Mesendoderm (in vitro differentiated cells): ENCODE data around the gene KCNK3.
A peak's percentile ranks its signal among the peaks of the same experiment; 100 is the strongest.
"Not testable (repeated sequence)": the region's sequence is repeated elsewhere in the genome, so short reads cannot be mapped to it uniquely, and the experiment has no call there.

Experiments
- DNase-seq: peaks from one replicate; pipeline ENCODE4 v3.0.0; 2013
- H2AK5ac ChIP-seq: 2 replicates; pipeline ENCODE4 v1.6.1; 2013; ENCODE audit warnings: low read length, inconsistent platforms
- H2BK120ac ChIP-seq: 2 replicates; pipeline ENCODE4 v1.6.1; 2013; ENCODE audit warnings: low read depth, mild to moderate bottlenecking, low read length, moderate library complexity, mixed read lengths
- H2BK15ac ChIP-seq: replicated peaks from 2 replicates; pipeline ENCODE4 v1.6.1; 2013; ENCODE audit warnings: low read depth, mild to moderate bottlenecking, moderate library complexity
- H2BK5ac ChIP-seq: 2 replicates; pipeline ENCODE4 v1.6.1; 2013; ENCODE audit warnings: low read length, inconsistent platforms
- H3K18ac ChIP-seq: 2 replicates; pipeline ENCODE4 v1.6.1; 2013; ENCODE audit warnings: mild to moderate bottlenecking, low read length, mixed read lengths
- H3K23ac ChIP-seq: one replicate; pipeline ENCODE4 v1.6.1; 2013; ENCODE audit warnings: low read length
- H3K27ac ChIP-seq: 2 replicates; pipeline ENCODE4 v1.5.1; 2013; ENCODE audit warnings: low read depth, mild to moderate bottlenecking, inconsistent platforms, low read length, moderate library complexity
- H3K27me3 ChIP-seq: 2 replicates; pipeline ENCODE4 v1.6.1; 2013; ENCODE audit warnings: low read length, control low read depth, mild to moderate bottlenecking, inconsistent platforms; ENCODE audit not compliant: insufficient read depth, poor library complexity
- H3K36me3 ChIP-seq: 2 replicates; pipeline ENCODE4 v1.6.1; 2013; ENCODE audit warnings: low read length, inconsistent platforms; ENCODE audit not compliant: control insufficient read depth, insufficient read depth
- H3K4ac ChIP-seq: one replicate; pipeline ENCODE4 v1.6.1; 2013; ENCODE audit warnings: low read depth, mild to moderate bottlenecking, low read length, moderate library complexity
- H3K4me1 ChIP-seq: 2 replicates; pipeline ENCODE4 v1.6.1; 2013; ENCODE audit warnings: low read depth, low read length, inconsistent platforms; ENCODE audit not compliant: control insufficient read depth
- H3K4me2 ChIP-seq: 2 replicates; pipeline ENCODE4 v1.6.1; 2013; ENCODE audit warnings: low read length
- H3K4me3 ChIP-seq: 2 replicates; pipeline ENCODE4 v1.5.1; 2013; ENCODE audit warnings: mild to moderate bottlenecking, low read length
- H3K56ac ChIP-seq: one replicate; pipeline ENCODE4 v1.6.1; 2013; ENCODE audit warnings: low read length
- H3K79me1 ChIP-seq: 2 replicates; pipeline ENCODE4 v1.6.1; 2013; ENCODE audit warnings: low read length, inconsistent platforms
- H3K79me2 ChIP-seq: 2 replicates; pipeline ENCODE4 v1.6.1; 2013; ENCODE audit warnings: mild to moderate bottlenecking, low read length; ENCODE audit not compliant: control insufficient read depth, insufficient read depth
- H3K9ac ChIP-seq: 2 replicates; pipeline ENCODE4 v1.6.1; 2013; ENCODE audit warnings: low read length, inconsistent platforms
- H4K5ac ChIP-seq: one replicate; pipeline ENCODE4 v1.6.1; 2013; ENCODE audit warnings: low read length
- H4K8ac ChIP-seq: one replicate; pipeline ENCODE4 v1.6.1; 2013; ENCODE audit warnings: low read depth, mild to moderate bottlenecking, control low read depth, low read length, moderate library complexity
- WGBS: extraction: QIAGEN DNeasy Blood & Tissue Kit; methylation state at CpG from one replicate; pipeline ENCODE4 v1.1.7; 2013; ENCODE audit warnings: low lambda C conversion rate, missing lambda C conversion rate; ENCODE audit not compliant: insufficient coverage; ENCODE audit errors: extremely low coverage; 5-methylcytosine and 5-hydroxymethylcytosine counted together

KCNK3 gene

DNA sequence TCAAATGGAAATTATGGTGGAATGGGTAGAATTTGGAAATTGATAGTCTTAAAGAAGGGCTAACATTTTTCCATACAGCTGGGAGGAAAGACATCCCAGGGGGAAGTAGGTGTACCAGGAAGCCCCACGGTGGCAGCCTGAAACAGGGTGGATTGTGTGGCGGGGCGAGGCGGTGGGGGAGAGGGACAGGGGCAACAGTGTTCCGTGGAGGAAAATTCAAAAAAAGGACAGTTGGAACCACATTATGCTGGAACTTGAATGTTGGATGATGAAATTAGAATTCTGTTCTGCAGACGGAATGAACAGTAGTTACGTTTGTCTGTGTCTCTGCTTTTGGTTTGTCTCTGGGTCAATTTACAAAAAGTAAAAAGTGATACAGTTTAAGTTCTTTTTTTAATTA is 40.7 kb upstream of the KCNK3 start:
- H3K4me3 ChIP-seq = no peak overlapping the region
- no peak overlapping the region for H3K4me2 ChIP-seq
- WGBS = no CpG with 5 or more reads among the region's 7 CpGs
- H3K9ac ChIP-seq = no peak overlapping the region
- H3K36me3 ChIP-seq = no peaks in the 10 kb centered on the region
- H4K5ac ChIP-seq = no peak overlapping the region
- no peak overlapping the region for H2BK120ac ChIP-seq
- H3K79me1 ChIP-seq = no peaks in the 10 kb centered on the region
- peaks cover 2% of the 10 kb centered on the region for H3K4me1 ChIP-seq
- H3K23ac ChIP-seq = no peak overlapping the region
- H3K79me2 ChIP-seq = no peaks in the 10 kb centered on the region
- DNase-seq = no peak
- H2AK5ac ChIP-seq = no peak overlapping the region
- H3K27me3 ChIP-seq = no peaks in the 10 kb centered on the region
- no peak overlapping the region for H3K56ac ChIP-seq
- H2BK15ac ChIP-seq = no peak overlapping the region
- H2BK5ac ChIP-seq = no peak overlapping the region
- no peak overlapping the region for H3K18ac ChIP-seq
- no peak overlapping the region for H4K8ac ChIP-seq
- no peak overlapping the region for H3K4ac ChIP-seq
- H3K27ac ChIP-seq = no peak overlapping the region

DNA sequence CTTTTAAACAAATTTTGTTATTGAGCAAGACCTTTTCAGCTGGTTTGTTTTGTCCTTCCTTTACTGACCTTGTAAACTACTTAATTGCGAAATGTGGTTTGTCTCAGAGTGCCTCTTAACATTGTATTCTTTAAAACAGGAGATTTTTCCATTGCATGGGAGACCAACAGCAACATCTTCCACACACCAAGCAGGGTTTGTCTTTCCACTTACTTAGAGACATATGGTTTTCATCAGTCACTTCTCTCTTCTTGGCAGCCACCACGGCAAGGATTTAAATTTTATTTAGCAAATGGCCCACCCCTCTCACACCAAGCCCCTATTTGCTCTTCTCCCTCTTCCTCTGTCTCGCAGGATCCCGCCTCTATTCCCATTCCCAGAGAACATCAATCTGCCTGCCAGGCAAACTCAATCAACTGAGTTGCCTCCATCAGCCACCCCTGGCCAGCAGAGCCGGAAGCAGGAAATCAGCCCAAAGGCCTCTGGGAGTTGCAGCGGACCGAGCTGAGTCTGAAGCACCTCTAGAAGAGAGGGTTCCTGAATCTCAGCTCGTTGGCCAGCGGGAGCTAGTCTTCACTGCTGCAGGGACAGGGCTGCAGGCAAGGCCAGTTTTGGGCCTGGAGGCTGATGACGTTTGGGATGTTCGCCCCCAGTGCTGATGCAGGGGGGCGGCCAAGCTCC is 40.0 kb upstream of the KCNK3 start:
- Histone ChIP-seq H3K18ac (no peak overlapping the region), H3K27me3 (no peaks in the 10 kb centered on the region), H4K5ac (no peak overlapping the region), H3K4me3 (no peak overlapping the region), H3K23ac (no peak overlapping the region), H3K4me1 (peaks cover 2% of the 10 kb centered on the region), H2BK15ac (no peak overlapping the region), H4K8ac (no peak overlapping the region), H3K56ac (no peak overlapping the region), H2BK120ac (no peak overlapping the region), H3K4me2 (no peak overlapping the region), H3K27ac (no peak overlapping the region), H2AK5ac (no peak overlapping the region), H3K79me2 (no peaks in the 10 kb centered on the region), H3K9ac (no peak overlapping the region), H3K4ac (no peak overlapping the region), H2BK5ac (no peak overlapping the region), H3K36me3 (no peaks in the 10 kb centered on the region), H3K79me1 (no peaks in the 10 kb centered on the region)
- DNase-seq = no peak
- no CpG with 5 or more reads among the region's 12 CpGs for WGBS

DNA sequence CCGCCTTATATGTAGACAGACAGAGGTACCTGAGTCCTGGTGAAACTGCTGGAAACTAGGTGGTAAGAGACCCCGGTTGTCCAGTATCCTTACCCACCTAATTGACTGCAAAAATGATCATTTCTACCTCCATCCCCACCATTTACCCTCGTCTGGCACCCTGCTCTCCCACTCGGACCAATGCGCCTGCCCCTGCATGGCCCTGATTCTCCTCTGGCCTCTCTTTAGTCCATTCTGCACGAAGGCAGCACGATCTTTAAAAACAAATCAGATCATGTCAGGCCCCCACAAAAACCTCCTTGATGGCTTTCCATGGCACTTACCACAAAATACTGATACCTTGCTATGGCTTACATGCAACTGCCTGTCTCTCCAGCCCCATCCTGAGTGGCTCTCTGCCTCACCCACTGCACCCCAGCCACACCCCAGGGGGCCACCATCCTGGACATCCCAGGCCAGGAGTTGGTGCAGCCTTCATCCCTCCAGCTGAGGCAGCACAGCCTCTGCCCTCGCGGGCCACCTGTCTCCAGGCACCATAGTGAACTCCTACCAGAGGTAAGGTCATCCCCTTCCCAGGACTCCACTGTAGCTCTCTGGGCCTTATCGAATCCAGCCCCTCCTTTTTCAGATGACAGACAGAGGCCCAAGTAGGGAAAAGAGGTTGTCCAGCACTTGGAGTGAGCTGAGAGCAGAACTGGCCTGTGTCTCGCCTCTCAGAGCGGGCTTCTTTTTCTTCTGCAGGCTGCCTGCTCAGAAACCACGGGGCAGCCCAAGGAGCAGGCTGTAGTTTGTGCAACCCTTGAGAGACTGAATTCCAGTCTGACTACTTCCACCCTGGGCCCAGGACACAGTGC is 39.1 kb upstream of the KCNK3 start:
- Histone ChIP-seq H3K18ac (no peak overlapping the region), H3K27me3 (no peaks in the 10 kb centered on the region), H3K56ac (no peak overlapping the region), H3K36me3 (no peaks in the 10 kb centered on the region), H3K4me1 (peaks cover 2% of the 10 kb centered on the region), H4K5ac (no peak overlapping the region), H3K27ac (no peak overlapping the region), H4K8ac (no peak overlapping the region), H2AK5ac (peak overlapping the region; percentile 71), H3K9ac (no peak overlapping the region), H3K4ac (no peak overlapping the region), H3K4me2 (no peak overlapping the region), H3K23ac (no peak overlapping the region), H3K4me3 (no peak overlapping the region), H2BK120ac (no peak overlapping the region), H3K79me1 (no peaks in the 10 kb centered on the region), H3K79me2 (no peaks in the 10 kb centered on the region), H2BK15ac (no peak overlapping the region), H2BK5ac (no peak overlapping the region)
- DNase-seq = no peak
- WGBS = no CpG with 5 or more reads among the region's 13 CpGs

DNA sequence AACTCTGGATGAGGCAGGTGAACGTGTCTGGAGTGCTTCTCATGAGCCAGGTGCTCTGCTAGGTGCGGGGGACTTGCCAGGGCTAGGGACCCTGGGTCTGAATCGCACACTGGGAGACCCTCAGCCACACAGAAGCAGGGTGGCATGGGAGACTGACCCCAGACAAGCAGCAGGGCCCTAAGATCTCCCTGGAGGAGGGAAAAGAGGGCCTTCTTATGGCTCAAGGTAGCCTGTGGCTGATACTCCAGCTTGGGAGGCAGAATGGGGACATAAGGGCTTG is 38.5 kb upstream of the KCNK3 start:
- H2BK120ac ChIP-seq = no peak overlapping the region
- no peak overlapping the region for H3K18ac ChIP-seq
- H3K27ac ChIP-seq = no peak overlapping the region
- no peaks in the 10 kb centered on the region for H3K36me3 ChIP-seq
- H3K4me2 ChIP-seq = no peak overlapping the region
- peak overlapping the region; percentile 71 for H2AK5ac ChIP-seq
- no peak overlapping the region for H3K9ac ChIP-seq
- no peaks in the 10 kb centered on the region for H3K27me3 ChIP-seq
- H2BK5ac ChIP-seq = no peak overlapping the region
- no peak for DNase-seq
- no peak overlapping the region for H4K8ac ChIP-seq
- H3K79me1 ChIP-seq = no peaks in the 10 kb centered on the region
- no peak overlapping the region for H3K23ac ChIP-seq
- no peaks in the 10 kb centered on the region for H3K79me2 ChIP-seq
- no peak overlapping the region for H3K4me3 ChIP-seq
- H3K4ac ChIP-seq = no peak overlapping the region
- no peak overlapping the region for H4K5ac ChIP-seq
- H2BK15ac ChIP-seq = no peak overlapping the region
- peaks cover 2% of the 10 kb centered on the region for H3K4me1 ChIP-seq
- H3K56ac ChIP-seq = no peak overlapping the region
- no CpG with 5 or more reads among the region's 3 CpGs for whole genome bisulfite sequencing

DNA sequence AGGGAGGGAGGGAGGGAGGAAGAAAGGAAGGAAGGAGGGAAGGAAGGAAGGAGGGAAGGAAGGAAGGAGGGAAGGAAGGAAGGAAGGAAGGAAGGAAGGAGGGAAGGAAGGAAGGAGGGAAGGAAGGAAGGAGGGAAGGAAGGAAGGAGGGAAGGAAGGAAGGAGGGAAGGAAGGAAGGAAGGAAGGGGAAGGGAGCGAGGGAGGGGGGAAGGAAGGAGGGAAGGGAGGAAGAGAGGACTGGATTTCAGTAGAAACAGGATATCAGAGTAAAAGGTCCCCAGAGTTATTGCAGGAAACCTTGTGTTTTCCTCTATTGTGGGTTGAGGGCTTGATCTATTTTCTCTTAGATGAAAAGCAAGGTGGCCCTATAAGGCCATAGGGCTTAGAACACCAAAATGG is 37.4 kb upstream of the KCNK3 start:
- H3K27ac ChIP-seq = peak overlapping the region; percentile 79
- H3K27me3 ChIP-seq, H2BK15ac ChIP-seq, H4K5ac ChIP-seq, H2BK120ac ChIP-seq, H2BK5ac ChIP-seq, H3K4ac ChIP-seq, H3K56ac ChIP-seq, H3K79me2 ChIP-seq, H4K8ac ChIP-seq, DNase-seq, H3K9ac ChIP-seq, H3K4me3 ChIP-seq, H3K4me1 ChIP-seq, H3K4me2 ChIP-seq, H3K79me1 ChIP-seq, H2AK5ac ChIP-seq, H3K23ac ChIP-seq, H3K36me3 ChIP-seq: not testable (repeated sequence)
- H3K18ac ChIP-seq = peak overlapping the region; percentile 20
- no CpG with 5 or more reads among the region's 1 CpG for WGBS
